Activated naive CD8-positive, alpha-beta T cell treated with anti-CD3 and anti-CD28 coated beads, Interleukin-2, amount 50 U/mL, for 16 hours (primary cell): Measurements from ENCODE around the gene FUT7.

ENCODE experiments used
- DNase-seq: peaks from one replicate; pipeline ENCODE4 v3.0.0-alpha.2; 2020; ENCODE audit warnings: low read depth, low spot score

FUT7 gene

DNA sequence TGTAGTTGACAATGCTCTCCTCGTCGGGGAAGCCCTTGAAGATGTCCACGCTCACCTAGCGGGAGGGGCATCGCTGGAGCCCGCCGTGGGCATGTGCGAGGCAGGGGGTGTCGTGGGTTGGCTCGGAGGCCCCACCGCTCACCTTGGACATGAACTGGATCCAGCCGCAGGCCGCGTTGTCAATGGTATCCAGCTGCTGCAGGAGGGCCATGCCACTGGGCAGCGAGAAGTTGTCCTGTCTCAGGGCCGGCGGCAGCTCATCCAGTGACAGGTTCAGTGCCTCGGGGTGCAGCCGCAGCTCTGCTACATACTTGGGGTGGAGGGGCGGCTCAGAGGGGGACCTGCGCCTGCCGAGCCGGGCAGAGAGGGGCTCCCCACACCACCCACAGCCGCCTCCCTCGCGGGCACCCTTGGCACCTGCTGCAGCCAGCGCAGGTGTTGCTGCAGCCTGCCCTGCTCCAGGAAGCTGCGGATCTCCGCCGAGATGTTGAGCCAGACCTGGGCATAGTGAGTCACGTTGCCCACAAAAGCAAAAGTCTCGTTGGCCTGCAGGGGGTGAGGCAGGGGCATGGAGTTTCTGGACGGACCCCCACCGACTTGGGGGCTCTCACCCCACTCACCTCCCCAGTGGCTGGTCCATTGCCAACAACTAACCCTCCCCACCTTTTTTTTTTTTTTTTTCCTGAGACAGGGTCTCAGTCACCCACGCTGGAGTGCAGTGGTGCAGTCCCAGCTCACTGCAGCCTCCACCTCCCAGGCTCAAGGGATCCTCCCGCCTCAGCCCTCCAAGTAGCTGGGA is 12.9 kb downstream of the FUT7 start:
- DNase-seq, result no peak

DNA sequence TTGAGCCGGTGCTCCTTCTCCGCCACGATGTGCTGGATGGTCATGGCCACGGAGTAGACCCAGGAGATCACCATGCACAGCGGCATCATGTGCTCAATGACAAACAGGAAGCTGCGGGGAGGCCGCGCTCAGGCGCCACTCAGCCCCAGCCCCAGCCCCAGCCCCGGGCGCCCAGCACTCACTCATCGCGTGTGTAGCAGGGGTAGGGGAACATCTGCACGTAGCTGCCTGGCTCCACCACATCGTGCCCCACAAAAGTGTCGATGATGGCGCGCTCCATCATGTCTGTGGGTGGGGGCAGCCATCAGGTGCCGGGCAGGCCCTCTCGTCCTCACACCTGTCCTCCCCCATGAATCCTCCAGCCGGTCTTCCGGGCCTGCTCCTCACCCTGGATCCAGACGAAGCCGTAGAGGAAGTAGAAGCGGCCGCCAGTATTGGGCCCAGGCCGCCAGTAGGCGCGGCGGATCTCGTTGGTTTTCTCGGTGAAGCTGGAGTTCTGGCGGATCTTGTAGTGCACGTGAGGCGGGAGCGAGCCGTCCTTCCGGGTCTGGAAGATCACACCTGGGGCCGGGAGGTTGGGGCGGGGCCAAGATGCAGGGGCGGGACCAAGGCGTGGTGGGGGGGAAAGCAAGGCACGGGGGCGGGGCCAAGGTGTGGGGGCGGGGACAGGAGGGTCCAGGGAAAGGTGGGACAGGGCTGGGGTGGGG is 13.9 kb downstream of the FUT7 start:
- DNase-seq, result no peak

DNA sequence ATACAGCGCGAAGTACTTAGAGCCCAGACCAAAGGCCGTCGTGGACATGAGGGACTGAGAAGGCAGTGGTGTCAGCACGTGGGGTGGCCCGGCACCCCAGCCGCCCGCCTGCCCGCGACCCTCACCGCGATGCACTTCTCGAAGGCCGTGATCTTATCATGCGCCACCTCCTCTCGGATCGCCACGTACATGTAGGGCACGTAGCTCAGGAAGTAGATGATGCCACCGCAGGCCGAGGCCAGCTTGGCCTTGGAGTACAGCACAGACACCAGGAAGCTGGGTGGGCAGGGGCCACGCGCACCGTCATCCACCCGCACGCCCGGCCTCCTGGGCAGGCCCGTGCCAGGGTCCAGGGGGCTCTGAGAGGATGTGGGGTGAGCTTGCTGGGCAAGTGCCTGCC is 14.8 kb downstream of the FUT7 start:
- DNase-seq, result no peak

DNA sequence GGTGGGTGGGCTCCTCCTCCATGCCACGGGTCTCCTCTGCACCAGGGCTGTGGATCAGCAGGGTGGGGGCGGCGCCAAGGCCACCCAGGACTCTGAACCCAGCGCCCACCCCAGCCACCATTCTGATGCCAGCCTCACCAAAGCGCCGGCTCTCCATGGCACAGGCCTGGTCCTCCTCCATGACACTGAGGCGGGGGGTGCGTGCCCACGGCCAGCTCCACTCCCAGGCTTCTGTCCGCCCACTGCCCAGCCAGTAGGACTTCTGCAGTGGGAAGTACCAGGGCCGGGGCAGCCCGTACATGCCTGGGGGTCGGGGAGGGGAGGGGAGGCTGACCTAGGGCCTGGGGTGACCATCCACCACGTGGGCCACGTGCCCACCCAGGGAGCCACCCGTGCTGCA is 15.5 kb downstream of the FUT7 start:
- no peak for DNase-seq

DNA sequence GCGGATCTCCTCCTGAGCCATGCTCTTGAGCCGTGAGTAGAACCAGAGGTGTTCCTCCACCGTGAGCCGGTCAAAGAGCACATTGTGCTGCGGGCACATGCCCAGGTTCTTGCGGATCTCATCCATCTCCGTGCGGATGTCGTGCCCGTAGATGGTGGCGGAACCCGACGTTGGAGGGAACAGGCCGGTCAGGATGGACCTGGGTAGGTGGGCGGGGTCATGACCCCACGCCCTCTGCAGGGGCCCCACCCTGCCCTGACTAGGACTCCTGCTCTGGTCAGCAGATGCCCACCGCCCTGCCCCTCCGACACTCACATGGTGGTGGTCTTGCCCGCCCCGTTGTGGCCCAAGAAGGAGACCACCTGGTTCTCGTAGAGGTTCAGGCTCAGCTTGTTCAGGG is 15.9 kb downstream of the FUT7 start:
- DNase-seq, result no peak

DNA sequence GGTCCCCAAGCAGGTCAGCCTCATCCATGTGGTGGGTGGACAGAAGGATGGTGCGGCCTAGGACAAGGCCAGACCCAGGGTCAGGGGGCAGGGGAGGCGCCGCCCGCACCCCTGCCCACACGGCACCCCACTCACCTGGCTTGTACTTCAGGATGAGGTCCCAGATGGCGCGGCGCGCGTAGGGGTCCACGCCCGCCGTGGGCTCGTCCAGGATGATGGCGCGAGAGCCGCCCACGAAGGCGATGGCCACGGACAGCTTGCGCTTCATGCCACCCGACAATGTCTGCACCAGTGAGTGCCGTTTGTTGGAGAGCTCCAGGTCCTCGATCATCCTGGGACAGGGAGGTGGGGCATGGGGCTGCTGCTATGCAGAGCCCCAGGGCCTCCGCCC is 16.4 kb downstream of the FUT7 start:
- no peak for DNase-seq

DNA sequence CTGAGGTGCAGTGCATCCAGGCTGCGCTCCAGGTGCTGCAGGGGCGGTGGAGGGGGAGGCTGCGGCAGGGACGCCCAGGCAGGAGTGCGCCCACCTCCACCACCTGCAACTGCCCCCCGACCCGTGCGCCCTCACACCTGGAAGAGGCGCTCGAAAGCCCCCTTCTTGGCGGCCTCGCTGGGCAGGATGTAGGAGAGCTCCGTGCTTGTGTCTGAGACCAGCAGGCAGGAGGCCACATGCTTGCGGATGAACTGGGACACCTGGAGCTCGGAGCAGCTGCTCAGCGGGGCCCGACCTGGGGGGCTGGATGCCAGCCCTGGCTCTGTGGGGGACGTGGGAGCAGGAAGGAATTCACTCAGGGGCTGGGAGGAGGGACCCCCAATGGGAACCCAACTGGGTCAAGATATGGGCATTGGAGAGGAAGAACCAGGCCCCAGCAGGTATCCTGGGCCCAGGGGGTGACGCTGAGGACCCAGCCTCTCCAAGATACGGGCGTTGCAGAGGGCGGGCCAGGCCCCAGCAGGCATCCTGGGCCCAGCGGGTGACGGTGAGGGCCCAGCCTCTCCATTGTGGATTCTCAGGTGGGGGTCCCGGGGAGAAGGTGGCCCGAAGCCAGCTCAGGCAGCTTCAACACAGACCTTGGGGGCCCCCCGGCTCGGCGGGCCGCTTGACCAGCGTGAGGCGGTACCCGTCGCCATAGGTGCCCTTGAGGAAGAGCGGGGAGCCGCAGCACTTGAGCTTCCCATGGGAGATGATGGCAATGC is 16.9 kb downstream of the FUT7 start:
- no peak for DNase-seq

DNA sequence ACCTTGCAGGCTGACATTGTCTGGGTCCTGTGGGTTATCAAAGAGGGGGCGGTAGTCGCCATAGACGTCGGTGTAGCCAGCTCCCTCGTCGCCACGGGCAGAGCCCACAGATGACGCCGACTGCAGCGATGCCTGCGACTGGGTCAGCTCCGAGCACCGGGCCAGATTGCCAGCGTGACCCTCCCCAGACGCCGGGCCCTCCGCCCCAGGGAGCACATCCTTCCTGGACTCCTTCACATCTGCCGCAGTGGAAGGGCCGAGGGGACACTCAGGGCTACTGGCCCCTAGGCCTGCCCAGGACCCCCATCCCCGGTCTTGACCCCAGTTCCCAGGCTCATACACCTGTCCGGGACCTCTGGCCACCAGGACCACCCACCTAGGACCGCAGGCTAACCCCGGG is 17.7 kb downstream of the FUT7 start:
- no peak for DNase-seq

DNA sequence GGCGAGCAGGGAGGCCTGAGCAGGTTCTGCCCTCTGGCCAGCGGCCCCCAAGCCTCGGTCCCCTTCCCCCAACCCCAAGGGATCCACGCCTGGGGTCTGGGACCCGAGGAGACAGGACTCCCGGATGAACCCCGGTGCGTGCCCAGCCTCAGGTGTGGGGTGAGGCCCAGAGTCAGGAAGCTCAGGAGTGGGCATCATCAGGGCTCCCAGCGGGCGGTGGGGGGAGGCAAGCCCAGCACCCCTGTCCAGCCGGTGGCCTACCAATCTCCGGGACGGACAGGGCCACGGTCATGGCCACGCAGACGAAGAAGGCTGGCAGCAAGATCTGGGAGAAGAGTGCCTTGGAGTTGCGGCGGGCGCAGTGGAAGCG is 18.3 kb downstream of the FUT7 start:
- no peak for DNase-seq

DNA sequence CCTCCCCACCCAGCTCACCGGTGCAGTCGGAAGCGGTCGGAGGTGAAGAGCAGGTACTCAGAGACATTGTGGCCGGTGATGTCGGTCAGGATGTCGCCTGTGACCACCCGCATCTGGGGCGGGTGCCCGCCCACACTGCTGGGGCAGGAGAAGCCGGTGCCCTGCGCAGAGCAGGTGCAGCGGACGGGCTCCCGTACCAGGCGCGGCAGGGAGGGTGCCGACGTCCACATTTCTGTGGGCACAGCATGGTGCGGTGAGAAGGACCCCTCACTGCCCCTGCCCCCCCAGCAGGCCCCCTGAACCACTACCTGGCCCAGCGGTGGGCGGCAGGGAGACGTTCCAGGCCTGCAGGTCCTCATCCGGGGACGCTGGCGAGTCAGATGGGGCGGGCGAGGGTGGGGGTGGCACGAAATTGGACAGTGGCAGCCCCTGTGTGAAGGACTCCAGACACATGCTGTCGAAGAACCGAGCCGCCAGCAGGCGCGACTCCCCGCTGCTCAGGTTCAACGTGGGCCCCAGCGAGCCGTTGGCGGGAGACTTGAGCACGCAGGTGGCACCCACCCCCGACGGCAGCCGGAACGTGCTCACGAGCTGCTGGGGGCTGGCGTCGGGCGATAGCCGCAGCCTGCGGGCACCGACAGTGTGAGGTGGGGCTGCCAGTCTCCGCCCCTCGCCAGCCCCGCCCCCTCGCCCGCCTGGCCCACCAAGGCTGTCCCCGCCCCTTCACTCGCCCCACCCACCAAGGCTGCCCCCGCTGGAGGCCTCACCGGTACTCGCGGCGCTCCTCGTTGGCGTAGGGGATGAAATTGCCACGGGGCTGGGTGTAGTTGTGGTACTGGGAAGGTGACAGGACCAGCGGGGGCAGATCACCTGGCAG is 19.0 kb downstream of the FUT7 start:
- no peak for DNase-seq

DNA sequence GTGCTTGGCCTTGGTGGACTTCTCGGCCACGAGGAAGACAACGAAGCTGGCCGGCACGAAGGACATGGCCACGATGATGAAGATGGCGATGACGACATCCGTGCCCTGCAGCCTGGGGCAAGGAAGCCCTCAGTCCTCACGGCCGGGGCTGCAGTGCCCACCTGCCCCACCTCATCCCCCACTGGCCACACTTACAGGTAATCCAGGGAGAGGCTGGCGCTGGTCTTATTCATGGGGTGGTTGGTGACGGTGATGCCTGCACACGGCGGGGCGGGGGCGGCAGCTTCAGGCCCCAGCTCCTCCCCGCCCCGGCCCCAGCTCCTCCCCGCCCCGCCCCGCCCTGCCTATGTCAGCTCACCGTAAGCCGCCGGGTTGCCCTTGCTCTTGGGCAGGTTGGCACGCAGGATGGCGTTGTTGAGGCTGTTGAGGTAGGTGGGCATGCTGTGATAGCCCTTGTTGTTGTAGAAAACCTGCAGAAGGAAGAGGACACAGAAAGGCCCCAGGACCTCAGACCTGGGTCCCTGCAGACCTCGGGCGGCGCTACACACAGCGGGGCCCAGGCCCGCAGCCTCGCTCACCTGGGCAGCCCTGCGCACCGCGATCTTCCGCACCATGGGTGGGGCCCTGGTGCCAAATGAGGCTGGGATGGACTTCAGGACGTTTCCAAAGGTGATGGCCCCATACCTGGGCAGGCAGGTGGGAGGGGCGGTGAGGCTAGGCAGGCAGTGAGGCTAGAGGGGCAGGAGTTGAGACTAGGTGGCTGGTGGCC is 19.8 kb downstream of the FUT7 start:
- no peak for DNase-seq

DNA sequence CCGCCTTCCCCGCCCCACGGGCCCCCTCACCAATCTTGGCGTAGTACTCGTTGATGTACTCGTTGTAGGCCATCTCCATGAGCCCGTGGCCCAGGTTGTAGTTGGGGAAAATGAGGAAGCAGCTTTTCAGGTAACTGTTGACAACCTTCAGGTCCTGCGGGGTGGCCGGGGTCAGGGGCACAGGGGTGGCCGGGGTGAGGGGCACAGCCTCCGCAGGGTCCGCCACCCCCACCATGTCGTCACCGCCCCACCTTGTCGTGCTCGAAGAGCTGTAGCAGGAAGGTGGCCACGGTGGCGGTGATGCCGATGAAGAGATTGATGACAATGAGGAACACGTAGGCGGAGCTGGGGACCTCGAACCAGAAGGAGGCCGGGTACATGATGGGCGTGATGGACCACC is 20.7 kb downstream of the FUT7 start:
- DNase-seq, result no peak

DNA sequence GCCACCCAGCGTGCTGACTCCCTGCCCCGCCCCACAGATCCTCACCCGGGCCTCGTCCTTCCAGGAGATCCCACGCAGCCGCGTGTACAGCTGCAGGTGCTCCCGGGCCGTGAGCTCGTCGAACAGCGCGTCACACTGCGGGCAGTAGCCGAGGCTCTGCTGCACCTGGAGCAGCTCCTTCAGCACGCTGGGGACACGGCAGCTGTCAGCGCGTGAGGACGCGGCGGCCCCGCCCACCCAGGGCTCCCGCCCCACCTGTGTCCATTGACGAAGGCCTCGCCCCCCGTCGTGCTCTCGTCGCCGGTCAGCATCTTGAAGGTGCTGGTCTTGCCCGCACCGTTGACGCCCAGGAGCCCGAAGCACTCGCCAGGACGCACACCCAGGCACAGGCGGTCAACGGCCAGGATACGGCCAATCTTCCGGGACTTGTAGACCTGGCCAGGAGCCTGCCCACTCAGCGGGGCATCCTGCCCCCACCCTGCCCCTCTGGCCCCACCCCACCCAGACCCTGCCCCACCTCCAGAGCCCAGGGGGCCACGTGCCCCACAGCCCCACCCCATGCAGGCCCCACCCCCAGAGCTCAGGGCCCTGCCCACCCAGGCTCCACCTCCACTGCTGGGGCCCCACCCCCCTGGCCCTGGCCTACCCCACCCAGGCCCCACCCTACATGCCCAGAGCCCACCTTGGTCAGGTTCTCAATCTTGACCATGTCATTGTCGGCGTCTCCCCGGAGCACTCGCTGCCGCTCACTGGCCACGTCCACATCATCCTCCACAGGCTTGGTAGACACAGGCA is 21.8 kb downstream of the FUT7 start:
- DNase-seq, result no peak

DNA sequence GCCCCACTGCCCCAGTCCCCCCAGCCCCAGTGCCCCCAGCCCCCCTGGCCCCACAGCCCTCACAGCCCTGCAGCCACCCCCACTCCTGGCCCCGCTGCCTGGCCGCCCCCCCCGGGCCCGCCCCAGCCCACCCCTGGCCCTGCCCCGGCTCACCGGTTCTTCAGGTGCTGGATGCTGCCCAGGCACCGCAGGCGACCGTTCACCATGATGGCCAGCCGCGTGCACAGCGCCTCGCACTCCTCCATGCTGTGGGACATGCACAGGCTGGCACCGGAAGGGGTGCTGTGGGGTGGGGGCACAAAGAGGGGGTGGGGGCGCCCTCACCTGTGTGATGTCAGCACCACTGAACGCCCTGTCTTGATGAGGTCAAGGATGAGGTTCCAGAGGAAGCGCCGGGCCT is 22.7 kb downstream of the FUT7 start:
- DNase-seq, result no peak

DNA sequence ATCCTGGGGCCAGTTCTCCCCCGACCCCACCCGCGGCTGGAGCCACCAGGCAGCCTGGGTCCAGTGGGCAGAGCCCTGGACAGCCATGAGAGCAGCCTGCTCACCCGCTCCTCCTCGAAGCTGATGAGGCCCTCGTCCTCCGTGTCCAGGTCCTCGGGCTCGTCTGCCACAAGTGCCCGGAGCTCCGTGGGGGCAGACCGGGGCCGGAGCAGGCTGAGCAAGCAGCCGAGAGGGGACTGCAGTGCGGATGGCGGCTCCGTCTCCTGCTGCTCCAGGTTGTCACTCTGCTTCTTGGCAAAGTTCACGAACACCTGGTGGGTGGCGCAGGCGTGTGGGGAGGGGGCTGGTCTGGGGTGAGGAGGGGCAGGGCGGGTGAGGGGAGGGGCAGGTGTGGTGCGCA is 23.6 kb downstream of the FUT7 start:
- no peak for DNase-seq

DNA sequence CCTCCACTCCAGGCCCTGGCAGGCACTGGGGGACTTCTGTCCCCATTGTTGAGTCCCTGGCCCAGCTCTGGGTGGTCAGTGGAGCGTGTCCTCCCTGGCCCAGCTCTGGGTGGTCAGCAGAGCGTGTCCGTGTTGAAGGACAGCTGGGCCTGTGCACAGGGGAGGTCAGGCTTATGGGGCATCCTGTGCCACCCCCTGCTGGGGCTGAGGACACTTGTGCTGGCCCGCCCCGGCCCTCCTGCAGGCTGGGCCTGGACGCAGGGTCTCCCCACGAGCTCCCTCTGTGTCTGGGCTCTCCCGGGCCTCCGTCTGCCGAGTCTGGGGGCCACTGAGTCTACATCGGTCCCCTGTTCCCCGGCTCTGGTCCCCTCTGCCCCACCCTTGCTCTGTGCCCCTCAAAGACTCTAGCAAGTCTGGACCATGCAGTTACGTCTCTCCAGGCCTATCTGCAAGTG is 24.0 kb downstream of the FUT7 start:
- DNase-seq, result no peak

DNA sequence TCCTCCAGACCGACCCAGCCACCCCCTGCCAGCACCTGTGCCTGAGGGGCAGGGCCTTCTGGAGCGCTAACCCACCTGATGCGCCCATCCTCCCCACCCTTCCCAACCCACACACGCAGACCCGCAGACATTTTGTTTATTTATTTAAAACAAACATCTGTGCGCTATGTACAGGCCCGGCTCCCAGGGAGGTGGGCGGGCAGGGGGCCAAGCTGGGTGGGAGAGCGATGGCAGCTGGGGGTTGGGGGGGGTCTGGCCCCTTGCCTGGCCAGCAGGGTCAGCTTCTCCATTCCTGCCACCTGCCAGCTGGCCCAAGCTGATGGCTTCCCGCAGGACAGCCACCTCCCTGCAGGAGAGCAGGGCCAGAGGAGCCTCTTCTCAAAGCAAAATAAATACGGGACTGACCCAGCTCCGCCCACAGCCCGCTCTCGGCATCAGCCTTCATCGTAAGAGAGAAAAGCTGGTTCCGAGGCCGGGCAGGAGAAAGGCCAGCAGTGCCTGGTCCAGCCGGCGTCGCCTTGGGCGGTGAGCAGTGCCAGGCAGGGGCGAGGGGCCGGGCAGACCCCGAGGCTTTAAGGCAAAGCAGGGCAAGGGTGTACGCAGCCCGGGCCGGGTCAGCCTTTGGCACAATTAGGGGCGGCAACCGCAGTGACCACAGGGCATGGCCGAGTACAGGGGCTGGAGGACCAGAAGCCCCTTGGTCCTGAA is 24.6 kb downstream of the FUT7 start:
- DNase-seq, result no peak

DNA sequence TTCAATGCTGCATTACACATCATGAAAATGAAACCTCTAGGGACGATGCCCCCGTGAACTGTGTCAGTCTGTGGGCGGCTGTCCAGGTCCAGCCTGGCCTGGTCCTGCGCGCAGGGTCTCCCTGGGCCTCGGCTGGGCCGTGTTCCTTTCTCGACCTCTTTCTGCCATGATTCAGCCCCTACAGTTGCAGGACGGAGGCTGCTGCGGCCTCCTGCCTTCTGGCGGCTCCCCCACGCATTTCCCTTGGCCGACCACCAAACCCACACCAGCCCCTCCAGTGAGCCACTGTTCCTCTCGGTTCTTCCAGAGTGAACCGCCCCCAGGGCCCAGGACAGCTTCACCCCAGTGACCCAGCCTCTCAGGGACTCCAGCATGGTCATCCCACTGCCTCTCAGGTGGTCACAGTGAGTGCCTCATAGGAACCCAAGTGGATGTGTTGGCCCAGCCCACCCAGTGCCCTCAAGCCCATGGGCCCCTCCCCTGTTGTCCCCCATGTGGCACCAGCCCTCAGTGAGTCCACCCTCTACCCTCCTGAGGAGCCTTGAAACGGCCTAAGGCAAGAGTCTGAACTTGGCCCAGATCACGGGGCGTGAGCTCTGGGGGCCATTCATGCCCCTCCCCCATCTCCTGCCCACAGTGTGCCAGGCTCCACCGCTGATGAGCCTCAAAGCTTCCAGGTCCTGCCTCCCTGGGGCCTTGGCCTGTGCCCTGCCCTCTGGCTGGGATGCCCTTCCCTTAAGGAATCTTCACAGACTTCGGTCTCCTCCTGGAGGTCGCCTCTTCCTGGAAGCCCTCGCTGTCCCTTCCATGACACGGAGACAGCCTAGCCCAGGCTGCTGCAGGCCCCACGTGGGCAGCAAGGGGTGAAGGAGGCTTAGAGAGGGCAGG is 25.5 kb downstream of the FUT7 start:
- no peak for DNase-seq
